ENCODE data around the gene SENP2. TPM values are rescaled to one million over a fixed set of nuclear protein-coding genes. Genes with fewer than 3 reads are reported as not detected.

The SENP2 gene
- total and polyA plus RNA-seq, 4 donors, result 7.5 to 42.1 (median 20.4) TPM

DNA sequence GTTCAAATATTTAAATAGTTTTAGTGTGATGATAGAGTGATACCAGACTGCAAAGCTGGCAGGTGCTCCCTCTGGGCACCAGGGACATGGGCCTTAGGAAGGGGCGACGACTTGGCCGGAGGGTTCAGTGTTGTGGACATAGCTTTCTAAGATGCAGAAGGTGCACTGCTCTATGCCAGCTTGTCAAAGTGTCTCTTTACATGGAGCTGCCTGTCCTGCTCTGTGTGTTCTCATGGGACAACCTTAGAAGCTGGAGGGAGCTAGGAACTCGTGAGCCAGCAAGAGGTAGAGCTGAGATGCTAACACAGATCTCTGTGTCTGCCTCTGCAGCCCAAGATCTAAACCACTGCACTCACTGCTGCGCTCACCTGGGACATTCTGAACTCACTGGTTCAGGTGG lies 77.8 kb downstream of the SENP2 start:
- peaks cover 0 to 3% (median 0%) of the 10 kb centered on the region in 5 donors for H3K4me1 ChIP-seq (ENCODE audit: control insufficient read depth in 5 of 5, insufficient read depth in 5 of 5, low read length in 5 of 5)
- TF ChIP-seq, protein P1, sequence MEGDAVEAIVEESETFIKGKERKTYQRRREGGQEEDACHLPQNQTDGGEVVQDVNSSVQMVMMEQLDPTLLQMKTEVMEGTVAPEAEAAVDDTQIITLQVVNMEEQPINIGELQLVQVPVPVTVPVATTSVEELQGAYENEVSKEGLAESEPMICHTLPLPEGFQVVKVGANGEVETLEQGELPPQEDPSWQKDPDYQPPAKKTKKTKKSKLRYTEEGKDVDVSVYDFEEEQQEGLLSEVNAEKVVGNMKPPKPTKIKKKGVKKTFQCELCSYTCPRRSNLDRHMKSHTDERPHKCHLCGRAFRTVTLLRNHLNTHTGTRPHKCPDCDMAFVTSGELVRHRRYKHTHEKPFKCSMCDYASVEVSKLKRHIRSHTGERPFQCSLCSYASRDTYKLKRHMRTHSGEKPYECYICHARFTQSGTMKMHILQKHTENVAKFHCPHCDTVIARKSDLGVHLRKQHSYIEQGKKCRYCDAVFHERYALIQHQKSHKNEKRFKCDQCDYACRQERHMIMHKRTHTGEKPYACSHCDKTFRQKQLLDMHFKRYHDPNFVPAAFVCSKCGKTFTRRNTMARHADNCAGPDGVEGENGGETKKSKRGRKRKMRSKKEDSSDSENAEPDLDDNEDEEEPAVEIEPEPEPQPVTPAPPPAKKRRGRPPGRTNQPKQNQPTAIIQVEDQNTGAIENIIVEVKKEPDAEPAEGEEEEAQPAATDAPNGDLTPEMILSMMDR (IDR thresholded peaks at IDR 0.05; ENCODE audit: control extremely low read depth, extremely low read depth), result no peak
- no peaks in the 10 kb centered on the region for H3K27me3 ChIP-seq (ENCODE audit: control insufficient read depth in 3 of 3, insufficient read depth in 3 of 3, low read length in 2 of 3)
- no peak overlapping the region for H3K4me3 ChIP-seq
- DNase-seq (no peak), ATAC-seq (ENCODE audit: insufficient read depth, low FRiP score) (no peak)
- H3K27ac ChIP-seq (ENCODE audit: low read depth in 1 of 2, low read length in 1 of 2), result no peak overlapping the region
- peaks cover 0 to 10% (median 3%) of the 10 kb centered on the region in 4 donors for H3K36me3 ChIP-seq (ENCODE audit: control insufficient read depth in 4 of 4, insufficient read depth in 4 of 4, low read length in 4 of 4)
- no peak overlapping the region for H3K9ac ChIP-seq (ENCODE audit: insufficient read depth in 1 of 2, low read length in 2 of 2)
- 95 to 98% methylated on average over 5 of the region's 5 CpGs for WGBS, 2 donors
- H3K9me3 ChIP-seq (ENCODE audit: control insufficient read depth in 4 of 4, insufficient read depth in 3 of 4, low read length in 3 of 4), result no peaks in the 10 kb centered on the region

DNA sequence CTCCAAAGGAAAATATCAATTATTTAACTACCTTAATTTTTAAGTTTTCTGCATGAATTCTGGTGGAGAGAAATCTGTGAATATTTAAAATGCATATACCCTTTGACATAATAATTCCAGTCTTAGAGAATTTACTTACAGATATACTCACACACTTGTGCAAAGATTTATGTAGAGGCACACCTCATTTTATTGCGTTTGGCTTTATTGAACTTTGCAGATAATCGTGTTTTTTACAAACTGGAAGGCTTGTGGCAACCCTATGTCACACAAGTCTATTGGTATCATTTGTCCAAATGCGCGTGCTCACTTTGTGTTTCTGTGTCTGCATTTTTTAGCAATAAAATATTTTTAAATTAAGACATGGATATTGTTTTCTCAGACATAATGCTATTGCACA lies 81.5 kb downstream of the SENP2 start:
- H3K27me3 ChIP-seq (ENCODE audit: control insufficient read depth in 3 of 3, insufficient read depth in 3 of 3, low read length in 2 of 3), result no peaks in the 10 kb centered on the region
- no peak overlapping the region for H3K27ac ChIP-seq (ENCODE audit: low read depth in 1 of 2, low read length in 1 of 2)
- DNase-seq (no peak), ATAC-seq (ENCODE audit: insufficient read depth, low FRiP score) (no peak)
- no peak overlapping the region for H3K4me3 ChIP-seq
- H3K36me3 ChIP-seq (ENCODE audit: control insufficient read depth in 4 of 4, insufficient read depth in 4 of 4, low read length in 4 of 4), result peaks cover 0 to 19% (median 10%) of the 10 kb centered on the region in 4 donors
- H3K9ac ChIP-seq (ENCODE audit: insufficient read depth in 1 of 2, low read length in 2 of 2), result no peak overlapping the region
- H3K9me3 ChIP-seq (ENCODE audit: control insufficient read depth in 4 of 4, insufficient read depth in 3 of 4, low read length in 3 of 4), result no peaks in the 10 kb centered on the region
- WGBS, 2 donors, result 95 to 98% methylated on average over 4 of the region's 4 CpGs
- TF ChIP-seq, protein P1 (IDR thresholded peaks at IDR 0.05; ENCODE audit: control extremely low read depth, extremely low read depth), result no peak
- no peaks in the 10 kb centered on the region for H3K4me1 ChIP-seq (ENCODE audit: control insufficient read depth in 5 of 5, insufficient read depth in 5 of 5, low read length in 5 of 5)

DNA sequence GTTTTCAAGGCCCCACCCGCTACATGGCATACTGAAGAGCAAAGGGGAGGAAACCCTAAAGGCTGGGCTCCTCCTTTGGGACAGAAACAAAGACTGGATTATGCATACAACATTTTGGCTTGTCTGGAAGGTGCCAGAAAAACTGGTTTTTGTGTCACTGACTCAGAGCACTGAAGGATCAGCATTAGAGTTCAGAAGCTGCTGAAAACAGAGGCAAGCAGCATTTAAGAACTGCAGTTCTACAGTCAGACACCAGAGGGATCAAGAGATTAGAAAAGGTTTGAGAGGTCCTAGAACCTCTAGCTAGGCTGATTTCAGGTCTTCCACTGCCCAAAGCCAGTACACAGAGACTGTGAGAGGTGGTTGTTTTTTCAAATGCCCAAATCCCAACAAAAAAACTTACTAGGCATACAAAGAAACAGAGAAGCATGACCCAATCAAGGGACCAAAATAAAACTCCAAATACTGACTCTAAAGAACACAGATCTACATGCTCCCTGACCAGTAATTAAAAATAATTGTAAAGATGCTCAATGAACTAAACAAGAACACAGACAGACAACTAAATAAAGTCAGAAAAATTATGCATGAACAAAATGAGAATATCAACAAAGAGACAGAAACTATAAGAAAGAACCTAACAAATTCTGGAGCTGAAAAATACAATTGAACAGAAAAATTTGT lies 91.2 kb downstream of the SENP2 start:
- 100% methylated on average over 1 of the region's 1 CpG for WGBS, 2 donors
- no peaks in the 10 kb centered on the region for H3K27me3 ChIP-seq (ENCODE audit: control insufficient read depth in 3 of 3, insufficient read depth in 3 of 3, low read length in 2 of 3)
- H3K9ac ChIP-seq (ENCODE audit: insufficient read depth in 1 of 2, low read length in 2 of 2), result no peak overlapping the region
- DNase-seq, result peak; percentile 32 to 84 (median 79)
- H3K9me3 ChIP-seq (ENCODE audit: control insufficient read depth in 4 of 4, insufficient read depth in 3 of 4, low read length in 3 of 4), result peaks cover 0 to 4% (median under 1%) of the 10 kb centered on the region in 4 donors
- H3K36me3 ChIP-seq (ENCODE audit: control insufficient read depth in 4 of 4, insufficient read depth in 4 of 4, low read length in 4 of 4), result peaks cover 5 to 32% (median 18%) of the 10 kb centered on the region in 4 donors
- ATAC-seq (ENCODE audit: insufficient read depth, low FRiP score), result no peak
- TF ChIP-seq, protein P1 (IDR thresholded peaks at IDR 0.05; ENCODE audit: control extremely low read depth, extremely low read depth), result peak; percentile 59
- no peaks in the 10 kb centered on the region for H3K4me1 ChIP-seq (ENCODE audit: control insufficient read depth in 5 of 5, insufficient read depth in 5 of 5, low read length in 5 of 5)
- no peak overlapping the region for H3K4me3 ChIP-seq
- no peak overlapping the region for H3K27ac ChIP-seq (ENCODE audit: low read depth in 1 of 2, low read length in 1 of 2)

All from lung (tissue), 12 donors.